ENCODE data around the gene PRPSAP1.
A peak's percentile ranks its signal among the peaks of the same experiment; 100 is the strongest.

PRPSAP1 gene, protein sequence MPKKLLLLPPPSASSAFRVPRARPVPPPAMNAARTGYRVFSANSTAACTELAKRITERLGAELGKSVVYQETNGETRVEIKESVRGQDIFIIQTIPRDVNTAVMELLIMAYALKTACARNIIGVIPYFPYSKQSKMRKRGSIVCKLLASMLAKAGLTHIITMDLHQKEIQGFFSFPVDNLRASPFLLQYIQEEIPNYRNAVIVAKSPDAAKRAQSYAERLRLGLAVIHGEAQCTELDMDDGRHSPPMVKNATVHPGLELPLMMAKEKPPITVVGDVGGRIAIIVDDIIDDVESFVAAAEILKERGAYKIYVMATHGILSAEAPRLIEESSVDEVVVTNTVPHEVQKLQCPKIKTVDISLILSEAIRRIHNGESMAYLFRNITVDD

DNA sequence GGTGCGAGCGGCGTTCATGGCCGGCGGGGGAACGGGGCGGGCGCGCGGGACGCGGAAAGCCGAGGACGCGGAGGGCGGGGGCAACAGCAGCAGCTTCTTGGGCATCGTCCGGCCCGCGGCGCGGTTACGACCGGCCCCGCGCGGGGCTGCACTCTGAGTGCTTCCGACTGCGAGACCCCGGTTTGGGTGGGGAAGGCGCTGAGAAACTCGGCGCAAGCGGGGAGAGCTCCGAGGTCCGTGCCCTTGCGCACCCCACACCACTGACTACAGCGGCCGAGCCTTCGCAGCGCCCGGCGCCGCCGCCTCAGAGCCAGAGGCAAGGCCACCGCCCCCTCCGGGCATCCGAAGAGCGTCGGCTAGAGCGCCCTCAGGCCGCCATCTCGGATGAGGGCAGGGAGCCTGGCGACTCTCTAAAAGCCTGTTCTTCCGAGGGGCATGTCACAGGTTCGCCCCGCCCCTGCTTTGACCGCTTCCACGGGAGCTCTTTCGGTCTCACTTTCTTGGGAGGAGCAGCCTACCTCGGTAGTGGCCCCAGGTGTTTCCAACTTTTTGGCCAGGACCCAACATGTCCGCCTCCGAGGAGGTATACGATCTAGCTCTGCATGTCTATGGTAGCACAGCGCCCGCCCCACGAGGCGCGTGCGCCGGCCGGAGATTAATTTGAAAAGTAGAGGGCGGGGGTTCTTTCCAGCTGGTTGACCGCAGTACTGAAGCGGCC is at the start of gene PRPSAP1:
PRPSAP1 (minus strand) TSS at position 318 of the 718 bp plus-strand sequence; CDS start at position 105, 213 bp downstream.
- DNase-seq (ENCODE audit: low spot score): peak; percentile 93

- no peak for DNase-seq (ENCODE audit: low spot score)
Measured at GRCh38 chr17:76402711-76403110, 49.0 kb upstream of the PRPSAP1 start.

DNA sequence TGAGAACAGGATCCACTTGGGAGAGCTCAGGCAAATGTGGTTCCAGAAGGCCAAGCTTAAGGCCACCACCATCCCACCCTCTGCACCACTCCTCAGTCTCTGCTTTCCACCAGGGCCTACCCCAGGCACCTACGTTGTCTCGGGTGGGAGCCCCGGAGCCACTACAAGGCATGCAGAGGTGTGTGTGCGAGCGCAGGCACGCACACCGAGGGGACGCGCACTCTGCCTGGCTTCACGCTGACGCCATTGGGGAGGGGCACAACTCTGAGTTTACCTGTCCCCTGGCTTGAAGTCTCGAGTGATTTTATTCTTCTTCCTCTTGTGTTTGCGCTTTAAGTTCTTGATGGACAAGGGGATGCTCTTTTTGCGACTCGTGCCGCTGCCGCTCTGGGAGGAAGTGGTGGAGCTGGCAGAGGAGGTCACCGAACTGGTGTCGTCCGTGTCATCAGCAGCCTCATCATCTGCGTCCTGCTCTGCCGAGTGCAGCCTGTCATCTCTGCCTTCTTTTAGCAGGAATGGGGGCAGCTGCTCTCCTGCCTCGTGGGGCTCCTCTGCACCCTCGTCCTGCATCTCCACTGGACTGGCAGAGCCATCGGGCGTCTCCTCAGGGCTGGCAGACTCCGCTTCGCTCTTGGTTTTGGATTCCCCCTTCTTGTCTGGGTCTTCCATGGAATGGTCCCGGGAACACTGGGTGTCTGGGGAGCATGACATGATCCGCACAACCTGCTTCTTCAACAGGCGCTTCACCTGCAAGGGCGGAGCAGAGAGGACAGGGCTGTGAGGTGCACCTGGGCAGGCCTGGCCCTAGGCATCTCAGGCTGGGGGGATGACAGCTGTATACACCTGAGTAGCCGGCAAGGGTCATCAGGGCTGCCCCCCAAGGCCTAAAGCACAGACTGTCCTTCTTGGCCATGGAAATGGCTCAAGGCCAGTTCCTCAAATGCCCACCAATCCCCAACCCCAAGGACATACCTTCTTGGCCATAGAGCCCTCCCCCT is 45.8 kb upstream of the PRPSAP1 start:
- DNase-seq (ENCODE audit: low spot score): no peak

GRCh38 chr17:76398523-76399174 is 44.9 kb upstream of the PRPSAP1 start:
- no peak for DNase-seq (ENCODE audit: low spot score)

DNA sequence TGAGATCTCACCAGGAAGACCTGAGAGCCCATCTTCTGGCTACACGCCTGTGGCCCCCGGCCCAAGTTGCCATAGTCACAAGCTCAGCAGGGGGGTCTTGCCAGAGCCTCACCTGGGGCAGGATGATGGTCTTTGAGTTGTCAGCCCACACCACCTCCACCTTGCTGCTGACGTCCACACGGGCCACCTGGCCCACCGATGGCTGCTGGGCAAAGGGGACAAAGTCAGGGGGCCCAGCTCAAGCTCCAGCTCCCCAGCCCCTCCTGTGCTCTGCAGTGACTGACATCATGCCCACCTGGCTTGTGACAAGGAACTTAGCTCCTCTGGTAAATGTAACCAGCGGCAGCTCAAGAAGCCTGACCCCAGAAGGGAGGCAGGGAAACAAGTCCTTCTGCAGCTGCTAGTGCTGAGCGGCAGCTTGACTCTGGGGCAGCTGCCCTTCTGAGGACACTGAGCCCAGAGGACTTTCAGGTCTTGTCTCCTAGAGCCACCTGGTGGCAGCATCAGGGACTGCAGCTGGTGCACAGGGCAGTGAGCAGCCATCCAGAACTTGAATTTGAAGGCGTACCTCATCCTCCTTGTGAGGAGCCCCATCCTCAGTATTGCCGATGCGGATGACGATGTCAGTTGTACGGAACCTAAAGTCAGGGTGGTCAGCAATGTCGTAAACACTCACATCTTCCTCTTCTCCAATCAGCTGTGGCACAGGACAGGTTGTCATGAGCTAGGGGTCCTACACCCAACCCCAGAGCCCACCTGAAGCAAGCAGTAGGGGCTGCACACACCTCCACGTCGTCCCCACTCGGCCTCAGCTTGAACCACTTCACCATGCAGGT is 44.2 kb upstream of the PRPSAP1 start:
- DNase-seq (ENCODE audit: low spot score): peak; percentile 66

GRCh38 chr17:76397184-76397583 is 43.5 kb upstream of the PRPSAP1 start:
- DNase-seq (ENCODE audit: low spot score): no peak

DNA sequence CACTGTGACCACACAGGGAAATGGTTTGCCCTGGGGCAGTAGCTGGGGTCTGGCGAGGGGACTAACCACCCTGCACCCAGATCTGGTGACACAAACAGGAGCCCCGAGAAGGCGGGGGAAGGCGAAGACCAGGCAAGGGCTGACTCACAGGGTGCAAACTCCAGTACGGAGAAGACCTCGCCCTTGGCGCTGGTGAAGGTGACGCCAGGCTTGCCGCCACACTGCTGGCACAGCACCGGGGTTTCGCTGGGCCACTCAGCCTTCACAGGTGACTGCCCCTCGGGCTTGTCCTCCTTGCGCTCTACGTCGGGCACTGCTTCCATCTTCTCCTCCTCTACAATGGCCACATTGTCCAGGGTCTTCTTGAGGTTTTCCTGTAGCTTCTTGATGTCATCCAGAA is 42.3 kb upstream of the PRPSAP1 start:
- DNase-seq (ENCODE audit: low spot score): no peak

DNA sequence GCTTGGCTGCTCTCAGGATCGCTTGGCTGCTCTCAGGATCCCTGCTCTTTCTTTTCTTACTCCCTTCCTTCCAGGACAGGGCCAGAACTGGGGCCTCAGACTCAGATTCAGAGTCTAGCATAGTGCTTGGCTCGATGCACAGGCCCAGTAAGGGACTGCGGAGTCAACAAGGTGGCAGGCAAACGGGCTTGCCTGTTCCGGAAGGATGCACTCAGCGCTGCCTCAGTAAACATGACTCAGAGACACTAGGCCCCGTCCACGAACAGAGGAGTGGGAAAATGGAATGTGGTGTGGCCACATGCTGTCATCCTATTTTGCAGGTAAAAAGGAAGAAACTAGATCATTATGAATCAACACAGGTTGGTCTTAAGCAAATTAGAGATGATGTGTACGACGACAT is 40.5 kb upstream of the PRPSAP1 start:
- no peak for DNase-seq (ENCODE audit: low spot score)

DNA sequence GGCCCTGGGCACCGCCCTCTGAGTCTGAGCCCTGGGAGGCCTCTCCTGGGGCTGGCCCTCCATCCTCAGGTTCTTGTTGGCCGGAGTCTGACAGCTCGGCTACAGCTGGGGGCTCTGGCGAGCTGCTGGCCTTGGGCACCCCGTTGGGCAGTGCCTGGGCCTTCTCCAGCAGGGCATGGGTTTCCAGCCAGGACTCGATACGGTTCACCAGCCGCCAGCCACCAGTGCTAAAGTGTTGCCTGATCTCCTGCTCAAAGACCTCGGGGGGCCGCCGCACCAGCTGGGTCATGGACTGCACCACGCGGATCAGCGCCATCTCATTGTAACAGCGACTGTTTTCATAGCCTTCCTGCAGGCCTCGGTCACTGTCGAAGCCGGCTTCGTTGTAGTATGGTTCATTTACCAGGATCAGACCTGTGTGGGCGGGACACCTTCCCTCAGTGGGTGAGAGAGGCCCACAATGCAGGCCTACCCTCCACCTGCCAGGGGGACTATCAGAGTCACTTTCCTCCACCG is 37.5 kb upstream of the PRPSAP1 start:
- no peak for DNase-seq (ENCODE audit: low spot score)

- DNase-seq (ENCODE audit: low spot score): no peak
Measured at GRCh38 chr17:76390003-76390421, 36.3 kb upstream of the PRPSAP1 start.

DNA sequence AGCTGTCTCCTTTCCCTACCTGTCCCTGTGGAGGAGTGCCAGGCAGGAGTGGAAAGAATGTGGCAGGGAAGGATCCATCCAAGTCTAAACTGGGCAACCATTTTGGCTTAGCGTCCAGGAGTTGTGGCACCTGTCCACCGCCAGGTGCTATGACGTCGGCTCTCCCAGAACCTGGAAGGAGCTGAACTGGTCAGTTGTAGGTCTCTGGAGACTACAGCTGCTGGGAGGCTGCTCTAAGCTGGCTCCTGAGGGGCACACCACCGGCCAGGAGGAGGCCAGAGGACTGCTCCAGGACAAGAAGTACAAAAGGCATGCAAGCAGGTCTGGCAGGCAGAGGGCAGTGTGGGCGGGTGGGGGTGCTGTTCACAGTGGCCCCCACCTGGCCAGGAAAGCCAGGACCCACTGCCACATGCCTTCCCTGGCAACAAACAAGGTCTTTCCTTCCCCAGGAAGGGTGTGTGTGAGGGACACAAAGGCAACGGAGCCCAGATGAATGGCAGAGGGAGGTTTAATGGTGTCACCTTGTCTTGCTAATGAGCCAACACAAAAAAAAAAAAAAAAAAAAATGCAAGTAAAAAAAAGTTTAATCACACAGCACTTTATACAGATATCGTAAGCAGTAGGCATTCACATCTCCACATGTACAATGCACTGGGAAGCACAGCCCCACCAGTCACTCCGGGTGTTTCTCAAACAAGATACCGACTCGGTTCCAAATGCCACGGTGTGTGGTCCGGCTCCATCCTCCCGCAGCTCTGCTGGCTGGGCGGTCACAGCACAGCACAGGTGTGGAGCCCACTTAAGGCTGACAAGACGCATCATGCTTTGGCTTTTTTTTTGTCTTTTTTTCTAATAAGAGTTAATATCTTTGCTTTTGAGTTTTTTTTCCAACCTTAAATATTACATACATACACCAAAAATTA is 35.5 kb upstream of the PRPSAP1 start:
- DNase-seq (ENCODE audit: low spot score): no peak

DNA sequence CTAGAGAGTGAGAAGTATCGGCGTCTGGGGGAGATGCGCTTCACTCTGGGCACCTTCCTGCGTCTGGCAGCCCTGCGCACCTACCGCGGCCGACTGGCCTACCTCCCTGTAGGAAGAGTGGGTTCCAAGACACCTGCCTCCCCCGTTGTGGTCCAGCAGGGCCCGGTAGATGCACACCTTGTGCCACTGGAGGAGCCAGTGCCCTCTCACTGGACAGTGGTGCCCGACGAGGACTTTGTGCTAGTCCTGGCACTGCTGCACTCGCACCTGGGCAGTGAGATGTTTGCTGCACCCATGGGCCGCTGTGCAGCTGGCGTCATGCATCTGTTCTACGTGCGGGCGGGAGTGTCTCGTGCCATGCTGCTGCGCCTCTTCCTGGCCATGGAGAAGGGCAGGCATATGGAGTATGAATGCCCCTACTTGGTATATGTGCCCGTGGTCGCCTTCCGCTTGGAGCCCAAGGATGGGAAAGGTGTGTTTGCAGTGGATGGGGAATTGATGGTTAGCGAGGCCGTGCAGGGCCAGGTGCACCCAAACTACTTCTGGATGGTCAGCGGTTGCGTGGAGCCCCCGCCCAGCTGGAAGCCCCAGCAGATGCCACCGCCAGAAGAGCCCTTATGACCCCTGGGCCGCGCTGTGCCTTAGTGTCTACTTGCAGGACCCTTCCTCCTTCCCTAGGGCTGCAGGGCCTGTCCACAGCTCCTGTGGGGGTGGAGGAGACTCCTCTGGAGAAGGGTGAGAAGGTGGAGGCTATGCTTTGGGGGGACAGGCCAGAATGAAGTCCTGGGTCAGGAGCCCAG is 33.5 kb upstream of the PRPSAP1 start:
- DNase-seq (ENCODE audit: low spot score): no peak

GRCh38 chr17:76385892-76386786 is 32.4 kb upstream of the PRPSAP1 start:
- DNase-seq (ENCODE audit: low spot score): peak; percentile 82

- peak; percentile 24 for DNase-seq (ENCODE audit: low spot score)
Measured at GRCh38 chr17:76384987-76385891, 31.5 kb upstream of the PRPSAP1 start.

- peak; percentile 81 for DNase-seq (ENCODE audit: low spot score)
Measured at GRCh38 chr17:76384222-76384986, 30.7 kb upstream of the PRPSAP1 start, which contains the start of gene SPHK1. Gene SPHK1 (plus strand): TSS chr17:76384609. CDS start chr17:76385645, 1,036 bp downstream.

All from LoVo (cell line).